ENCODE results near the gene ARFIP2. TPM values are rescaled to one million over a fixed set of nuclear protein-coding genes. Genes with fewer than 3 reads are reported as not detected.

The ARFIP2 gene
- total and polyA plus RNA-seq, 5 donors, result 21.4 to 30.0 (median 23.8) TPM

GRCh38 chr11:6504166-6504565, 23.0 kb upstream of the ARFIP2 start:
- ATAC-seq, result no peak
- intact Hi-C loops (cut with DNase I), result loop anchor here in 2 of 4 donors (5.0 to 10.0 kb wide), 2 partner anchors 59 to 127 kb away; partner anchors contain the start of gene HPX (in 2 of the 2)
- H3K27ac ChIP-seq (ENCODE audit: low read length), result no peak overlapping the region
- 68% methylated on average over 3 of the region's 3 CpGs for WGBS
- H3K9me3 ChIP-seq (ENCODE audit: control insufficient read depth, low read length), result no peaks in the 10 kb centered on the region
- no peak for DNase-seq
- no peak overlapping the region for H3K4me3 ChIP-seq (ENCODE audit: low read length)
- H3K4me1 ChIP-seq (ENCODE audit: control insufficient read depth, insufficient read depth, low read length), result no peaks in the 10 kb centered on the region
- H3K27me3 ChIP-seq (ENCODE audit: control insufficient read depth, insufficient read depth), result no peaks in the 10 kb centered on the region

GRCh38 chr11:6502382-6502781, 21.3 kb upstream of the ARFIP2 start:
- ATAC-seq, result no peak
- Histone ChIP-seq H3K27ac (ENCODE audit: low read length) (no peak overlapping the region), H3K4me1 (ENCODE audit: control insufficient read depth, insufficient read depth, low read length) (no peaks in the 10 kb centered on the region), H3K27me3 (ENCODE audit: control insufficient read depth, insufficient read depth) (no peaks in the 10 kb centered on the region), H3K9me3 (ENCODE audit: control insufficient read depth, low read length) (no peaks in the 10 kb centered on the region), H3K4me3 (ENCODE audit: low read length) (no peak overlapping the region)
- intact Hi-C loops (cut with DNase I), result loop anchor here in 2 of 4 donors (5.0 to 10.0 kb wide), 2 partner anchors 58 to 125 kb away; partner anchors contain the start of gene HPX (in 2 of the 2)
- 94% methylated on average over 3 of the region's 3 CpGs for WGBS
- no peak for DNase-seq

GRCh38 chr11:6498544-6498943, 17.4 kb upstream of the ARFIP2 start:
- 93% methylated on average over 5 of the region's 5 CpGs for WGBS
- no peaks in the 10 kb centered on the region for H3K9me3 ChIP-seq (ENCODE audit: control insufficient read depth, low read length)
- intact Hi-C loops (cut with DNase I), result no loop called here
- no peak overlapping the region for H3K4me3 ChIP-seq (ENCODE audit: low read length)
- DNase-seq (peak in 1 of 3 donors; percentile 51), ATAC-seq (no peak)
- H3K27ac ChIP-seq (ENCODE audit: low read length), result no peak overlapping the region
- no peaks in the 10 kb centered on the region for H3K27me3 ChIP-seq (ENCODE audit: control insufficient read depth, insufficient read depth)
- H3K4me1 ChIP-seq (ENCODE audit: control insufficient read depth, insufficient read depth, low read length), result peaks cover 3% of the 10 kb centered on the region

- ATAC-seq, result peak; percentile 82
- Histone ChIP-seq H3K9me3 (ENCODE audit: control insufficient read depth, low read length) (no peaks in the 10 kb centered on the region), H3K4me1 (ENCODE audit: control insufficient read depth, insufficient read depth, low read length) (peaks cover 3% of the 10 kb centered on the region), H3K27me3 (ENCODE audit: control insufficient read depth, insufficient read depth) (no peaks in the 10 kb centered on the region), H3K4me3 (ENCODE audit: low read length) (no peak overlapping the region), H3K27ac (ENCODE audit: low read length) (no peak overlapping the region)
- peak; percentile 68 to 82 (median 75) for DNase-seq
- WGBS, result 68% methylated on average over 7 of the region's 7 CpGs
- intact Hi-C loops (cut with DNase I), result no loop called here
Measured at GRCh38 chr11:6498121-6498520, 17.0 kb upstream of the ARFIP2 start.

GRCh38 chr11:6497069-6497839, 16.1 kb upstream of the ARFIP2 start, which contains the start of gene DNHD1:
Gene DNHD1 (plus strand): TSS chr11:6497280. CDS start chr11:6498216, 936 bp downstream.
- Histone ChIP-seq H3K4me1 (ENCODE audit: control insufficient read depth, insufficient read depth, low read length) (peaks cover 3% of the 10 kb centered on the region), H3K9me3 (ENCODE audit: control insufficient read depth, low read length) (no peaks in the 10 kb centered on the region), H3K4me3 (ENCODE audit: low read length) (no peak within 1 kb of the TSS), H3K27ac (ENCODE audit: low read length) (no peak within 1 kb of the TSS), H3K27me3 (ENCODE audit: control insufficient read depth, insufficient read depth) (no peaks in the 10 kb centered on the region)
- ATAC-seq (peak; percentile 48 to 61), DNase-seq (peak; percentile 58 to 75 (median 74))
- intact Hi-C loops (cut with DNase I), result no loop called here
- 46% methylated on average over 33 of the region's 33 CpGs for WGBS

- intact Hi-C loops (cut with DNase I), result no loop called here
- Histone ChIP-seq H3K9me3 (ENCODE audit: control insufficient read depth, low read length) (no peaks in the 10 kb centered on the region), H3K4me3 (ENCODE audit: low read length) (no peak overlapping the region), H3K27ac (ENCODE audit: low read length) (no peak overlapping the region), H3K27me3 (ENCODE audit: control insufficient read depth, insufficient read depth) (no peaks in the 10 kb centered on the region), H3K4me1 (ENCODE audit: control insufficient read depth, insufficient read depth, low read length) (no peaks in the 10 kb centered on the region)
- WGBS, result 89% methylated on average over 4 of the region's 4 CpGs
- no peak for DNase-seq
- no peak for ATAC-seq
Measured at GRCh38 chr11:6489306-6489705, 8.2 kb upstream of the ARFIP2 start.

- ATAC-seq (no peak), DNase-seq (no peak)
- no peaks in the 10 kb centered on the region for H3K9me3 ChIP-seq (ENCODE audit: control insufficient read depth, low read length)
- 97% methylated on average over 3 of the region's 3 CpGs for WGBS
- intact Hi-C loops (cut with DNase I), result no loop called here
- no peak overlapping the region for H3K27ac ChIP-seq (ENCODE audit: low read length)
- H3K4me3 ChIP-seq (ENCODE audit: low read length), result no peak overlapping the region
- H3K27me3 ChIP-seq (ENCODE audit: control insufficient read depth, insufficient read depth), result no peaks in the 10 kb centered on the region
- H3K4me1 ChIP-seq (ENCODE audit: control insufficient read depth, insufficient read depth, low read length), result no peaks in the 10 kb centered on the region
Measured at GRCh38 chr11:6488821-6489220, 7.7 kb upstream of the ARFIP2 start.

GRCh38 chr11:6488342-6488741, 7.2 kb upstream of the ARFIP2 start:
- WGBS, result 89% methylated on average over 6 of the region's 6 CpGs
- intact Hi-C loops (cut with DNase I), result no loop called here

GRCh38 chr11:6486938-6487337, 5.8 kb upstream of the ARFIP2 start:
- no peaks in the 10 kb centered on the region for H3K27me3 ChIP-seq (ENCODE audit: control insufficient read depth, insufficient read depth)
- H3K4me3 ChIP-seq (ENCODE audit: low read length), result no peak overlapping the region
- no peak overlapping the region for H3K27ac ChIP-seq (ENCODE audit: low read length)
- WGBS, result 86% methylated on average over 1 of the region's 1 CpG
- intact Hi-C loops (cut with DNase I), result no loop called here
- peaks cover under 1% of the 10 kb centered on the region for H3K4me1 ChIP-seq (ENCODE audit: control insufficient read depth, insufficient read depth, low read length)
- ATAC-seq, result no peak
- DNase-seq, result no peak
- no peaks in the 10 kb centered on the region for H3K9me3 ChIP-seq (ENCODE audit: control insufficient read depth, low read length)

More at GRCh38 chr11:6488342-6488741, 7.2 kb upstream of the ARFIP2 start:
- Histone ChIP-seq H3K4me1 (ENCODE audit: control insufficient read depth, insufficient read depth, low read length) (no peaks in the 10 kb centered on the region), H3K4me3 (ENCODE audit: low read length) (no peak overlapping the region), H3K9me3 (ENCODE audit: control insufficient read depth, low read length) (no peaks in the 10 kb centered on the region), H3K27me3 (ENCODE audit: control insufficient read depth, insufficient read depth) (no peaks in the 10 kb centered on the region), H3K27ac (ENCODE audit: low read length) (no peak overlapping the region)
- DNase-seq (no peak), ATAC-seq (no peak)

- Histone ChIP-seq H3K27ac (ENCODE audit: low read length) (no peak overlapping the region), H3K4me1 (ENCODE audit: control insufficient read depth, insufficient read depth, low read length) (peaks cover 2% of the 10 kb centered on the region), H3K9me3 (ENCODE audit: control insufficient read depth, low read length) (no peaks in the 10 kb centered on the region), H3K27me3 (ENCODE audit: control insufficient read depth, insufficient read depth) (no peaks in the 10 kb centered on the region), H3K4me3 (ENCODE audit: low read length) (no peak overlapping the region)
- 85% methylated on average over 3 of the region's 3 CpGs for WGBS
- intact Hi-C loops (cut with DNase I), result no loop called here
- no peak for ATAC-seq
- DNase-seq, result no peak
Measured at GRCh38 chr11:6486256-6486655, 5.1 kb upstream of the ARFIP2 start.

GRCh38 chr11:6485661-6486060, 4.5 kb upstream of the ARFIP2 start:
- 79% methylated on average over 3 of the region's 3 CpGs for WGBS
- intact Hi-C loops (cut with DNase I), result no loop called here

More at GRCh38 chr11:6485661-6486060, 4.5 kb upstream of the ARFIP2 start:
- H3K4me3 ChIP-seq (ENCODE audit: low read length), result no peak overlapping the region
- H3K27me3 ChIP-seq (ENCODE audit: control insufficient read depth, insufficient read depth), result no peaks in the 10 kb centered on the region
- no peak for ATAC-seq
- peaks cover 2% of the 10 kb centered on the region for H3K4me1 ChIP-seq (ENCODE audit: control insufficient read depth, insufficient read depth, low read length)
- H3K27ac ChIP-seq (ENCODE audit: low read length), result no peak overlapping the region
- no peak for DNase-seq
- no peaks in the 10 kb centered on the region for H3K9me3 ChIP-seq (ENCODE audit: control insufficient read depth, low read length)

All from right cardiac atrium (tissue), 5 donors.